NB4 (cell line): Measurements from ENCODE around the gene FAM83D.

Experiments used
- CTCF ChIP-seq: IDR thresholded peaks from one replicate; pipeline ENCODE4 v1.5.1; 2012; ENCODE audit warnings: low read depth, low read length
- MAX ChIP-seq: IDR thresholded peaks from 2 replicates; pipeline ENCODE4 v1.6.1; 2011; ENCODE audit warnings: low read depth, low read length
- POLR2A ChIP-seq: IDR thresholded peaks from 2 replicates; pipeline ENCODE4 v1.6.1; 2011; ENCODE audit warnings: mild to moderate bottlenecking; ENCODE audit not compliant: insufficient read length; ENCODE audit errors: extremely low read depth

GRCh38 chr20:38939686-38940085 lies 13.5 kb downstream of the FAM83D start:
- TF ChIP-seq CTCF, result no peak
- TF ChIP-seq MAX, result no peak
- TF ChIP-seq POLR2A, result no peak
